Left cardiac atrium (tissue), 4 donors: ENCODE data around the gene HEY2. TPM values are rescaled to one million over a fixed set of nuclear protein-coding genes. Genes with fewer than 3 reads are reported as not detected.

Experiments used
- ATAC-seq, 2 donors: fragments of 200-7000 bp; cut with Tn5 transposase; one replicate each; pipeline ENCODE4 v1.9.1; 2020; ENCODE audit warnings: mild to moderate bottlenecking in 2 of 2, moderate library complexity in 2 of 2
- DNase-seq: peaks from one replicate; pipeline ENCODE4 v3.0.0-alpha.2; 2020
- intact Hi-C, 2 donors: fragments of 100-400 bp; cut with DNase I; formaldehyde crosslinking; loops; one replicate each; pipeline versions ENCODE4 v1.14.1 to v1.15.1; 2022 to 2023
- total RNA-seq, 2 donors: library from RNA; stranded (reverse); fragmentation: NEBNext Ultra II Directional; extraction: Animal tissue kit (Norgen Biotek cat#: 25700); gene quantifications; one replicate each; pipeline ENCODE4 v1.2.1, GENCODE V29; 2021
- donor health status: DM: no; HTN: yes; CAD: no.
- donor health status: DM: no; HTN: yes; CAD: no; lungs with severe emphysema.
- donor health status: DM: yes; HTN: yes; CAD: no.
- donor health status: Dilated cardiomyopathy.

The HEY2 gene
- total RNA-seq, 2 donors from 2014 or later, result 2.1 to 2.5 TPM

GRCh38 chr6:125742024-125742423, 7.4 kb upstream of the HEY2 start:
- intact Hi-C loops, result loop anchor here in 1 of 2 donors (10.0 kb wide), 1 partner anchor 157 kb away; no protein-coding TSS in a partner anchor
- ATAC-seq (no peak), DNase-seq (no peak)

- no peak for ATAC-seq
- intact Hi-C loops, result loop anchor here in 1 of 2 donors (10.0 kb wide), 1 partner anchor 158 kb away; no protein-coding TSS in a partner anchor
- no peak for DNase-seq
These were observed 6.8 kb upstream of the HEY2 start for GRCh38 chr6:125742464-125743120.

- no peak for DNase-seq
- no peak for ATAC-seq
- intact Hi-C loops, result loop anchor here in 1 of 2 donors (10.0 kb wide), 1 partner anchor 159 kb away; no protein-coding TSS in a partner anchor
These were observed 5.8 kb upstream of the HEY2 start for GRCh38 chr6:125743604-125744003.

GRCh38 chr6:125745281-125746018, 4.0 kb upstream of the HEY2 start:
- intact Hi-C loops, result loop anchor here in 1 of 2 donors (10.0 kb wide), 1 partner anchor 161 kb away; no protein-coding TSS in a partner anchor
- DNase-seq (no peak), ATAC-seq (no peak)

GRCh38 chr6:125746019-125746414, 3.4 kb upstream of the HEY2 start:
- DNase-seq, result no peak
- ATAC-seq, result no peak
- intact Hi-C loops, result loop anchor here in 1 of 2 donors (10.0 kb wide), 1 partner anchor 161 kb away; no protein-coding TSS in a partner anchor

- DNase-seq (peak; percentile 69), ATAC-seq (peak in 1 of 2 donors; percentile 29)
- intact Hi-C loops, result loop anchor here in 1 of 2 donors (10.0 kb wide), 1 partner anchor 162 kb away; no protein-coding TSS in a partner anchor
These were observed 2.5 kb upstream of the HEY2 start for GRCh38 chr6:125746731-125747588.

GRCh38 chr6:125747589-125748405, 1.6 kb upstream of the HEY2 start:
- ATAC-seq (peak; percentile 1 to 8), DNase-seq (peak; percentile 38)
- intact Hi-C loops, result loop anchor here in 1 of 2 donors (10.0 kb wide), 1 partner anchor 163 kb away; no protein-coding TSS in a partner anchor

GRCh38 chr6:125748406-125749172, 843 bp upstream of the HEY2 start:
- peak; percentile 3 to 4 for ATAC-seq
- intact Hi-C loops, result loop anchor here in 1 of 2 donors (10.0 kb wide), 1 partner anchor 164 kb away; no protein-coding TSS in a partner anchor
- no peak for DNase-seq

- intact Hi-C loops, result loop anchor here in 1 of 2 donors (5.0 to 10.0 kb wide), 2 partner anchors 165 to 438 kb away; no protein-coding TSS in a partner anchor
- DNase-seq, result no peak
These were observed 646 bp downstream of the HEY2 start for GRCh38 chr6:125749865-125750691.

GRCh38 chr6:125750692-125751333, 1.4 kb downstream of the HEY2 start:
- DNase-seq, result no peak
- intact Hi-C loops, result loop anchor here in 1 of 2 donors (5.0 kb wide), 1 partner anchor 439 kb away; no protein-coding TSS in a partner anchor
- no peak for ATAC-seq

More at GRCh38 chr6:125749865-125750691, 646 bp downstream of the HEY2 start:
- peak in 1 of 2 donors; percentile 12 for ATAC-seq

GRCh38 chr6:125751334-125751916, 2.0 kb downstream of the HEY2 start:
- intact Hi-C loops, result loop anchor here in 1 of 2 donors (5.0 kb wide), 1 partner anchor 439 kb away; no protein-coding TSS in a partner anchor
- no peak for DNase-seq

GRCh38 chr6:125752773-125753172, 3.3 kb downstream of the HEY2 start:
- intact Hi-C loops, result loop anchor here in 1 of 2 donors (5.0 kb wide), 1 partner anchor 440 kb away; no protein-coding TSS in a partner anchor
- no peak for ATAC-seq
- DNase-seq, result no peak

More at GRCh38 chr6:125751334-125751916, 2.0 kb downstream of the HEY2 start:
- no peak for ATAC-seq

GRCh38 chr6:125753218-125753936, 3.9 kb downstream of the HEY2 start:
- no peak for DNase-seq
- no peak for ATAC-seq
- intact Hi-C loops, result loop anchor here in 1 of 2 donors (5.0 kb wide), 1 partner anchor 441 kb away; no protein-coding TSS in a partner anchor

GRCh38 chr6:125753937-125754259, 4.5 kb downstream of the HEY2 start:
- no peak for DNase-seq
- intact Hi-C loops, result loop anchor here in 1 of 2 donors (5.0 kb wide), 1 partner anchor 442 kb away; no protein-coding TSS in a partner anchor
- no peak for ATAC-seq

GRCh38 chr6:125754566-125754965, 5.1 kb downstream of the HEY2 start:
- DNase-seq, result no peak
- intact Hi-C loops, result loop anchor here in 1 of 2 donors (5.0 kb wide), 1 partner anchor 442 kb away; no protein-coding TSS in a partner anchor
- no peak for ATAC-seq
